ENCODE results near the gene ALOX12. TPM values are rescaled to one million over a fixed set of nuclear protein-coding genes. Genes with fewer than 3 reads are reported as not detected.

Gene ALOX12
- total RNA-seq, 1 experiment from 2014 or later: not detected

- Histone ChIP-seq H3K27me3 (ENCODE audit: low read length) (no peaks in the 10 kb centered on the region), H3K9me3 (ENCODE audit: low read length) (no peaks in the 10 kb centered on the region), H3K9me2 (replicated peaks; ENCODE audit: low read length) (no peaks in the 10 kb centered on the region), H3F3A (ENCODE audit: low read length, unreplicated experiment) (no peaks in the 10 kb centered on the region), H3K9ac (ENCODE audit: low read length) (no peak overlapping the region), H2AFZ (ENCODE audit: low read length) (no peak overlapping the region), H3K79me2 (ENCODE audit: low read length) (peaks cover 55% of the 10 kb centered on the region), H4K20me1 (ENCODE audit: low read length) (no peaks in the 10 kb centered on the region), H3K4me1 (ENCODE audit: insufficient read depth, low read length) (peaks cover 25% of the 10 kb centered on the region), H3K4me2 (ENCODE audit: low read length) (peak overlapping the region; percentile 95), H3K36me3 (ENCODE audit: low read depth, low read length) (no peaks in the 10 kb centered on the region), H3K4me3 (ENCODE audit: low read length) (peak overlapping the region; percentile 93), H3K27ac (ENCODE audit: low read length) (no peak overlapping the region)
- no TSS peak for BruUV-seq (replicated peaks)
- DNase-seq: no peak
- TF ChIP-seq, protein P1, sequence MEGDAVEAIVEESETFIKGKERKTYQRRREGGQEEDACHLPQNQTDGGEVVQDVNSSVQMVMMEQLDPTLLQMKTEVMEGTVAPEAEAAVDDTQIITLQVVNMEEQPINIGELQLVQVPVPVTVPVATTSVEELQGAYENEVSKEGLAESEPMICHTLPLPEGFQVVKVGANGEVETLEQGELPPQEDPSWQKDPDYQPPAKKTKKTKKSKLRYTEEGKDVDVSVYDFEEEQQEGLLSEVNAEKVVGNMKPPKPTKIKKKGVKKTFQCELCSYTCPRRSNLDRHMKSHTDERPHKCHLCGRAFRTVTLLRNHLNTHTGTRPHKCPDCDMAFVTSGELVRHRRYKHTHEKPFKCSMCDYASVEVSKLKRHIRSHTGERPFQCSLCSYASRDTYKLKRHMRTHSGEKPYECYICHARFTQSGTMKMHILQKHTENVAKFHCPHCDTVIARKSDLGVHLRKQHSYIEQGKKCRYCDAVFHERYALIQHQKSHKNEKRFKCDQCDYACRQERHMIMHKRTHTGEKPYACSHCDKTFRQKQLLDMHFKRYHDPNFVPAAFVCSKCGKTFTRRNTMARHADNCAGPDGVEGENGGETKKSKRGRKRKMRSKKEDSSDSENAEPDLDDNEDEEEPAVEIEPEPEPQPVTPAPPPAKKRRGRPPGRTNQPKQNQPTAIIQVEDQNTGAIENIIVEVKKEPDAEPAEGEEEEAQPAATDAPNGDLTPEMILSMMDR (conservative IDR thresholded peaks at IDR 0.05; ENCODE audit: low read depth, low read length): no peak
- TF ChIP-seq EZH2 (IDR thresholded peaks at IDR 0.05; ENCODE audit: low read length, unreplicated experiment) (no peak), EZH2phosphoT487 (IDR thresholded peaks at IDR 0.05; ENCODE audit: borderline replicate concordance, low read length) (no peak)
- no peak for ATAC-seq
- ChIA-PET POLR2A (ENCODE audit: unreplicated experiment) (no interaction called here), CTCF (no interaction called here)
- intact Hi-C loops (cut with micrococcal nuclease): no loop called here
These were observed 14.7 kb downstream of the ALOX12 start for GRCh38 chr17:7010523-7010922.

DNA sequence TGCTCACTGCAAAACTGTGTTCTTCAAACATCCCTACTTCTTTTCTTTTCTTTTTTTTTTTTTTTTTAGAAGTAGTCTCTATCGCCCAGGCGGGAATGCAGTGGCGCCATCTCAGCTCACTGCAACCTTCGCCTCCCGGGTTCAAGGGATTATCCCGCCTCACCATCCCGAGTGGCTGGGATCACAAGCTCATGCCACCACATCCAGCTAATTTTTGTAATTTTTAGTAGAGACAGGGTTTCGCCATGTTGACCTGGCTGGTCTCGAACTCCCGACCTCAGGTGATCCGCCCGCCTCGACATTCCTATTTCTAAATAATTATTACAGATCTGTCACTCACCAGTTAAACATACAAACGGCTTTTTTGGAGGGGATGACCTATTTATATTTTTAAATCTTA lies 15.6 kb downstream of the ALOX12 start:
- Histone ChIP-seq H2AFZ (ENCODE audit: low read length) (peak overlapping the region; percentile 91; the same call in 1 of the 2 replicates), H3K9me3 (ENCODE audit: low read length) (no peaks in the 10 kb centered on the region), H3K27ac (ENCODE audit: low read length) (no peak overlapping the region), H3K4me2 (ENCODE audit: low read length) (peak overlapping the region; percentile 95), H3K79me2 (ENCODE audit: low read length) (peaks cover 55% of the 10 kb centered on the region), H3K4me3 (ENCODE audit: low read length) (peak overlapping the region; percentile 93), H3K9me2 (replicated peaks; ENCODE audit: low read length) (no peaks in the 10 kb centered on the region), H3F3A (ENCODE audit: low read length, unreplicated experiment) (no peaks in the 10 kb centered on the region), H3K27me3 (ENCODE audit: low read length) (no peaks in the 10 kb centered on the region), H3K36me3 (ENCODE audit: low read depth, low read length) (no peaks in the 10 kb centered on the region), H4K20me1 (ENCODE audit: low read length) (no peaks in the 10 kb centered on the region), H3K4me1 (ENCODE audit: insufficient read depth, low read length) (peaks cover 28% of the 10 kb centered on the region), H3K9ac (ENCODE audit: low read length) (peak overlapping the region; percentile 98)
- TF ChIP-seq EZH2phosphoT487 (IDR thresholded peaks at IDR 0.05; ENCODE audit: borderline replicate concordance, low read length): no peak
- TF ChIP-seq, protein P1 (conservative IDR thresholded peaks at IDR 0.05; ENCODE audit: low read depth, low read length): no peak
- TF ChIP-seq EZH2 (IDR thresholded peaks at IDR 0.05; ENCODE audit: low read length, unreplicated experiment): no peak
- BruUV-seq (replicated peaks): no TSS peak
- CTCF ChIA-PET: interaction anchor here (0.6 kb wide), 1 partner anchor 568 kb away, joined by 8 read pairs; no protein-coding TSS in a partner anchor
- intact Hi-C loops (cut with micrococcal nuclease): no loop called here
- POLR2A ChIA-PET (ENCODE audit: unreplicated experiment): no interaction called here
- DNase-seq: no peak
- no peak for ATAC-seq

DNA sequence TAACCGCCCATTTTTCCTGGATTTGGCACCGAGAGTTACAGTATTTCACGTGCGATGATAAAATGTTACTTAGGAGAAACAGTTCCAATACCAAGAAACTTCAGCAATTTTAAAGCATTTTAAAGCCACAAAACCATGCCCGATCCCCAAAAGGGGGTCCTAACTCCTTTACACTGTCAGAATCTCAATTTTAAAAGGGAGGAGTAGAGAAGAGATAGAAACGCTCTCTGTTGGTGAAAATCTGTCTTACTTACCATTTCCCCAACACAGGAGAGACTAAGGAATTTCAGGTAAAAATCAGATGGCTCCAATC lies 16.0 kb downstream of the ALOX12 start:
- CTCF ChIA-PET: no interaction called here

More for the DNA sequence above, 16.0 kb downstream of the ALOX12 start:
- DNase-seq: no peak
- POLR2A ChIA-PET (ENCODE audit: unreplicated experiment): no interaction called here
- peaks cover 55% of the 10 kb centered on the region for H3K79me2 ChIP-seq (ENCODE audit: low read length)
- H3K4me1 ChIP-seq (ENCODE audit: insufficient read depth, low read length): peaks cover 28% of the 10 kb centered on the region
- H2AFZ ChIP-seq (ENCODE audit: low read length): peak overlapping the region; percentile 91
- no peaks in the 10 kb centered on the region for H3K9me3 ChIP-seq (ENCODE audit: low read length)
- no peaks in the 10 kb centered on the region for H3F3A ChIP-seq (ENCODE audit: low read length, unreplicated experiment)
- H3K27ac ChIP-seq (ENCODE audit: low read length): peak overlapping the region; percentile 93
- no peaks in the 10 kb centered on the region for H3K36me3 ChIP-seq (ENCODE audit: low read depth, low read length)
- no peak for ATAC-seq
- peak overlapping the region; percentile 95 for H3K4me2 ChIP-seq (ENCODE audit: low read length)
- H4K20me1 ChIP-seq (ENCODE audit: low read length): no peaks in the 10 kb centered on the region
- TF ChIP-seq EZH2 (IDR thresholded peaks at IDR 0.05; ENCODE audit: low read length, unreplicated experiment) (no peak), EZH2phosphoT487 (IDR thresholded peaks at IDR 0.05; ENCODE audit: borderline replicate concordance, low read length) (no peak)
- TF ChIP-seq, protein P1 (conservative IDR thresholded peaks at IDR 0.05; ENCODE audit: low read depth, low read length): no peak
- H3K9ac ChIP-seq (ENCODE audit: low read length): peak overlapping the region; percentile 98
- H3K4me3 ChIP-seq (ENCODE audit: low read length): peak overlapping the region; percentile 93
- H3K9me2 ChIP-seq (replicated peaks; ENCODE audit: low read length): no peaks in the 10 kb centered on the region
- BruUV-seq (replicated peaks): TSS peak; percentile 82
- H3K27me3 ChIP-seq (ENCODE audit: low read length): no peaks in the 10 kb centered on the region
- intact Hi-C loops (cut with micrococcal nuclease): no loop called here
